ENCODE data around the gene GDA. TPM values are rescaled to one million over a fixed set of nuclear protein-coding genes. Genes with fewer than 3 reads are reported as not detected.
"Not testable (repeated sequence)": the region's sequence is repeated elsewhere in the genome, so short reads cannot be mapped to it uniquely, and the experiment has no call there.

Gene GDA
- total RNA-seq, 1 experiment from 2014 or later, result 24.3 TPM

DNA sequence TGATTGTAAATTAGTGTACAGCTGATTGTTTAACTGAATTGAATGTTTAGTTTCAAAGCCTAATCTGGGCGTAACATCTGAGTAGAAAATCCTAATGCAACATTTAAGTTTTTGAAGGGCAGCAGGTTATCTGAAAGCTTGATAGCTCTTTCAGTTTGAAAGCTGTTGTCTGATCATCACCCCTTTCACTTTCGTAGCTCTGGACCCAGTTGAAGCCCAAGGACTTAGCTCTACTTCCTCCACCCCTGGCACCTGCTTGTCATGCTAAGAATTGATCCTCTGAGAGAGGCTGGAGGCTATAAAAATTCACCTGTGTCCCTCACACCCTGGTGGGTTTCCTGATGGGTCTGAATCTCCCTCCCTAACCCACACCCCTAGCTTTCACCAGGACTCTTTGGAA lies 129.7 kb downstream of the GDA start:
- Mint-ChIP-seq H3K27me3 (ENCODE audit: unreplicated experiment) (no peaks in the 10 kb centered on the region), H3K36me3 (ENCODE audit: insufficient read depth, unreplicated experiment) (no peaks in the 10 kb centered on the region), H3K9me3 (ENCODE audit: low read depth, unreplicated experiment) (no peaks in the 10 kb centered on the region), H3K4me3 (ENCODE audit: low read depth, unreplicated experiment) (no peak overlapping the region), H3K4me1 (ENCODE audit: low read depth, unreplicated experiment) (peaks cover 8% of the 10 kb centered on the region), H3K27ac (ENCODE audit: unreplicated experiment) (no peak overlapping the region)
- TF ChIP-seq, protein P1, sequence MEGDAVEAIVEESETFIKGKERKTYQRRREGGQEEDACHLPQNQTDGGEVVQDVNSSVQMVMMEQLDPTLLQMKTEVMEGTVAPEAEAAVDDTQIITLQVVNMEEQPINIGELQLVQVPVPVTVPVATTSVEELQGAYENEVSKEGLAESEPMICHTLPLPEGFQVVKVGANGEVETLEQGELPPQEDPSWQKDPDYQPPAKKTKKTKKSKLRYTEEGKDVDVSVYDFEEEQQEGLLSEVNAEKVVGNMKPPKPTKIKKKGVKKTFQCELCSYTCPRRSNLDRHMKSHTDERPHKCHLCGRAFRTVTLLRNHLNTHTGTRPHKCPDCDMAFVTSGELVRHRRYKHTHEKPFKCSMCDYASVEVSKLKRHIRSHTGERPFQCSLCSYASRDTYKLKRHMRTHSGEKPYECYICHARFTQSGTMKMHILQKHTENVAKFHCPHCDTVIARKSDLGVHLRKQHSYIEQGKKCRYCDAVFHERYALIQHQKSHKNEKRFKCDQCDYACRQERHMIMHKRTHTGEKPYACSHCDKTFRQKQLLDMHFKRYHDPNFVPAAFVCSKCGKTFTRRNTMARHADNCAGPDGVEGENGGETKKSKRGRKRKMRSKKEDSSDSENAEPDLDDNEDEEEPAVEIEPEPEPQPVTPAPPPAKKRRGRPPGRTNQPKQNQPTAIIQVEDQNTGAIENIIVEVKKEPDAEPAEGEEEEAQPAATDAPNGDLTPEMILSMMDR (IDR thresholded peaks at IDR 0.05; ENCODE audit: unreplicated experiment), result no peak
- CTCF ChIA-PET, result interaction anchor here (0.8 to 0.9 kb wide), 2 partner anchors 37 to 334 kb away, joined by 3 to 5 read pairs; no protein-coding TSS in a partner anchor
- intact Hi-C loops (cut with micrococcal nuclease; ENCODE audit: unreplicated experiment), result no loop called here
- DNase-seq, result no peak
- BruUV-seq (replicated peaks), result no TSS peak

DNA sequence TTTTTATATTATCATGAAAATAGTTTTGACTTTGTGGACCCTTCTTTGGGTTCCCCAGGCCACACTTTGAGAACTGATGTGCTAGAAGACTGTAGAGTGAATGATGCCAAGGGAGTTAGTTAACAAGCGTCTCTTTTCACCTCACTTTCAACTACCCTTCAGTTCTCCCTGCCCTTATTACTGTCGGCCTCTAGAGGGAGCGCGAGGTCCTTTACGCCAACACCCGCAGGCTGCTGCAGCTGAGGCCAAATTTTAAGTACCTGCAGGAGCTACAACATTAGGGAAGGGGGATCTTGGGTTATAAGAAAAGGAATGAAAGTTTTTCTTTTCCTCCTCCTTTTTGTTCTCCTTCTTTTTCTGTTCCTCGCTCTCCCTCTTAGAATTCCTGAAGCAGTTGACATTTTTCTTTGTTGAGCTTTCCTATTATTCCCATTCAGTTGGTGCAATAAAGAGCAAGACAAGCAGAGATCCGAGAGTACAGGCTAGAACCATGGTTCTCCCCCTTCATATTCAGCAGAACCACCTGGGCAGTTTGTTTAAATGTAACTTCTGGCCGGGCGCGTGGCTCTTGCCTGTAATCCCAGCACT lies 131.8 kb downstream of the GDA start:
- H3K27me3 Mint-ChIP-seq (ENCODE audit: unreplicated experiment), result no peaks in the 10 kb centered on the region
- DNase-seq, result peak; percentile 65

DNA sequence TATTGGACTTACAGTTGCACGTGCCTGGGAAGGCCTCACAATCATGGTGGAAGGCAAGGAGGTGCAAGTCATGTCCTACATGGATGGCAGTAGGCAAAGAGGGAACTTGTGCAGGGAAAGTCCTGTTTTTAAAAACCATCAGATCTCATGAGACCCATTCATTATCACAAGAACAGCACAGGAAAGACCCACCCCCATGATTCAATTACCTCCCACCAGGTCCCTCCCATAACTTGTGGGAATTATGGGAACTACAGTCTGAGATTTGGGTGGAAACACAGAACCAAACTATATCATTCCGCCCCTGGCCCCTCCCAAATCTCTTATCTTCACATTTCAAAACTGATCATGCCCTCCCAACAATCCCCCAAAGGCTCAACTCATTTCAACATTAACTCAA lies 140.2 kb downstream of the GDA start:
- CTCF ChIA-PET, result no interaction called here
- no TSS peak for BruUV-seq (replicated peaks)
- TF ChIP-seq, protein P1 (IDR thresholded peaks at IDR 0.05; ENCODE audit: unreplicated experiment), result no peak

More for the DNA sequence above, 131.8 kb downstream of the GDA start:
- H3K4me3 Mint-ChIP-seq (ENCODE audit: low read depth, unreplicated experiment), result no peak overlapping the region
- no peak overlapping the region for H3K27ac Mint-ChIP-seq (ENCODE audit: unreplicated experiment)
- no TSS peak for BruUV-seq (replicated peaks)
- intact Hi-C loops (cut with micrococcal nuclease; ENCODE audit: unreplicated experiment), result loop anchor here (2.0 kb wide), 1 partner anchor 542 kb away; no protein-coding TSS in a partner anchor
- no peaks in the 10 kb centered on the region for H3K36me3 Mint-ChIP-seq (ENCODE audit: insufficient read depth, unreplicated experiment)
- CTCF ChIA-PET, result interaction anchor here (1.1 to 1.9 kb wide), 2 partner anchors 35 to 541 kb away, joined by 5 to 11 read pairs; no protein-coding TSS in a partner anchor
- H3K4me1 Mint-ChIP-seq (ENCODE audit: low read depth, unreplicated experiment), result peaks cover 8% of the 10 kb centered on the region
- TF ChIP-seq, protein P1 (IDR thresholded peaks at IDR 0.05; ENCODE audit: unreplicated experiment), result peak; percentile 85
- no peaks in the 10 kb centered on the region for H3K9me3 Mint-ChIP-seq (ENCODE audit: low read depth, unreplicated experiment)

DNA sequence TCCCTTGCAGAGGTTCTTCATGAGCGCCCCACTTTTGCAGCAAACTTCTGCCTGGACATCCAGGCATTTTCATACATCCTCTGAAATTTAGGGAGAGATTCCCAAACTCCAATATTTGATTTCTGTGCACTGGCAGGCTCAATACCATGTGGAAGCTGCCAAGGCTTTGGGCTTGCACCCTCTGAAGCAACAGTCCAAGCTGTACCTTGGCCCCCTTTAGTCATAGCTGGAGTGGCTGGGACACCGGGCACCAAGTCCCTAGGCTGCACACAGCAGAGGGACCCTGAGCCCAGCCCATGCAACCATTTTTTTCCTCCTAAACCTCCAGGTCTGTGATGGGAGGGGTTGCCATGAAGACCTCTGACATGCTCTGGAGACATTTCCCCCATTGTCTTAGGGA lies 141.1 kb downstream of the GDA start:
- intact Hi-C loops (cut with micrococcal nuclease; ENCODE audit: unreplicated experiment), result loop anchor here (5.0 to 10.0 kb wide), 3 partner anchors 184 to 462 kb away; no protein-coding TSS in a partner anchor
- Mint-ChIP-seq H3K27me3 (ENCODE audit: unreplicated experiment) (no peaks in the 10 kb centered on the region), H3K36me3 (ENCODE audit: insufficient read depth, unreplicated experiment) (peaks cover 20% of the 10 kb centered on the region), H3K4me3 (ENCODE audit: low read depth, unreplicated experiment) (no peak overlapping the region), H3K9me3 (ENCODE audit: low read depth, unreplicated experiment) (peaks cover 2% of the 10 kb centered on the region), H3K4me1 (ENCODE audit: low read depth, unreplicated experiment) (peaks cover 24% of the 10 kb centered on the region), H3K27ac (ENCODE audit: unreplicated experiment) (no peak overlapping the region)
- BruUV-seq (replicated peaks), result no TSS peak
- TF ChIP-seq, protein P1 (IDR thresholded peaks at IDR 0.05; ENCODE audit: unreplicated experiment), result no peak
- no peak for DNase-seq
- CTCF ChIA-PET, result no interaction called here

More for the DNA sequence above, 140.2 kb downstream of the GDA start:
- Mint-ChIP-seq H3K27me3 (ENCODE audit: unreplicated experiment) (no peaks in the 10 kb centered on the region), H3K36me3 (ENCODE audit: insufficient read depth, unreplicated experiment) (peaks cover 12% of the 10 kb centered on the region), H3K9me3 (ENCODE audit: low read depth, unreplicated experiment) (peaks cover 2% of the 10 kb centered on the region), H3K4me3 (ENCODE audit: low read depth, unreplicated experiment) (no peak overlapping the region), H3K4me1 (ENCODE audit: low read depth, unreplicated experiment) (peaks cover 17% of the 10 kb centered on the region), H3K27ac (ENCODE audit: unreplicated experiment) (no peak overlapping the region)
- intact Hi-C loops (cut with micrococcal nuclease; ENCODE audit: unreplicated experiment), result no loop called here
- no peak for DNase-seq

DNA sequence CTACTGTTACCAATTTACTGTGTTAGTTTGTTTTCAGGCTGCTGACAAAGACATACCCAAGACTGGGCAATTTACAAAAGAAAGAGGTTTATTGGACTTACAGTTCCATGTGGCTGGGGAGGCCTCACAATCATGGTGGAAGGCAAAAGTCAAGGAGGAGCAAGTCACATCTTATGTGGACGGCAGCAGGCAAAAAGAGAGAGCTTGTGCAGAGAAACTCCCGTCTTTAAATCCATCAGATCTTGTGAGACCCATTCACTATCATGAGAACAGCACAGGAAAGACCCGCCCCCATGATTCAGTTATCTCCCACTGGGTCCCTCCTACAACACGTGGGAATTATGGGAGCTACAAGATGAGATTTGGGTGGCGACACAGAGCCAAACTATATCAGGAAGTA lies 142.3 kb downstream of the GDA start:
- H3K27me3 Mint-ChIP-seq (ENCODE audit: unreplicated experiment); H3K4me3 Mint-ChIP-seq (ENCODE audit: low read depth, unreplicated experiment); H3K9me3 Mint-ChIP-seq (ENCODE audit: low read depth, unreplicated experiment); BruUV-seq (replicated peaks); DNase-seq: not testable (repeated sequence)
- Mint-ChIP-seq H3K4me1 (ENCODE audit: low read depth, unreplicated experiment) (peaks cover 27% of the 10 kb centered on the region), H3K36me3 (ENCODE audit: insufficient read depth, unreplicated experiment) (peaks cover 23% of the 10 kb centered on the region), H3K27ac (ENCODE audit: unreplicated experiment) (peak overlapping the region; percentile 97)
- CTCF ChIA-PET, result interaction anchor here (0.7 kb wide), 1 partner anchor 24 kb away, joined by 4 read pairs; no protein-coding TSS in a partner anchor
- intact Hi-C loops (cut with micrococcal nuclease; ENCODE audit: unreplicated experiment), result loop anchor here (5.0 to 10.0 kb wide), 3 partner anchors 183 to 461 kb away; no protein-coding TSS in a partner anchor

Data from Calu3 (cell line).